ENCODE measurements around the gene ZBTB3.

Gene ZBTB3

DNA sequence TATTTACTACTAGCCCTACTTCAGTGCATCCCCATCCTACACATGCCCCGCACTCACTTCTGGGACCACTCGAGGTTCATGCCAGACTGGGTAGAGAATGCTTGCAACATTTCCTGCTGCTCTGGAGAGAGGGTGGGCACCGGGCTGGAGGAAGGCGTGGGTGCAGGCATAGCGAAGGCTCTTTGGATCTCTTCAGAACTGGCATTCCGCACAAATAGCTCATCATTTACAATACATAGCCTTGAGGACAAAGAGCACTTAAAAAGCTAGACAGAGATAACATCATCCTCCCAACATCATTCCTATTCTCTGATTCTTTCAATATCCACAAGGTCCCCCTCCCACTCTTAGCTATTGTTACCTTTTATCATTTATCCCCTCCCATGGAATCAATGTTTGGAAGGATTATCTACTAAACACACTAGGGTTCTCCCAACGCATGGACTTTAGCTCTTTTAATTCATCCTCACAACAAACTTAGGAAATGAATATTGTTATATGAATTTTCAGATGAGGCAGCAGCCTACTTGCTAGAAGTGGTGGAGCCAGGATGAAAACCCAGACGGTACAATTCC, 40.3 kb upstream of the ZBTB3 start:
- Histone ChIP-seq H3K4me3 (IDR thresholded peaks at IDR 0.05; ENCODE audit: insufficient read depth, low read depth, low read length) (no peak overlapping the region), H3K79me2 (ENCODE audit: insufficient read depth, low read depth) (peaks cover 23% of the 10 kb centered on the region; the same call in 1 of the 2 replicates), H3K9ac (no peak overlapping the region), H2AFZ (ENCODE audit: low read depth) (no peak overlapping the region), H3K27me3 (ENCODE audit: insufficient read depth, low read depth) (no peaks in the 10 kb centered on the region), H3K27ac (no peak overlapping the region), H3K36me3 (ENCODE audit: insufficient read depth) (no peaks in the 10 kb centered on the region; the same call in 1 of the 2 replicates), H3K4me2 (no peak overlapping the region), H4K20me1 (ENCODE audit: insufficient read depth) (no peaks in the 10 kb centered on the region), H3K4me1 (ENCODE audit: low read depth, poor library complexity, severe bottlenecking) (peaks cover 15% of the 10 kb centered on the region)
- TF ChIP-seq, protein P1, sequence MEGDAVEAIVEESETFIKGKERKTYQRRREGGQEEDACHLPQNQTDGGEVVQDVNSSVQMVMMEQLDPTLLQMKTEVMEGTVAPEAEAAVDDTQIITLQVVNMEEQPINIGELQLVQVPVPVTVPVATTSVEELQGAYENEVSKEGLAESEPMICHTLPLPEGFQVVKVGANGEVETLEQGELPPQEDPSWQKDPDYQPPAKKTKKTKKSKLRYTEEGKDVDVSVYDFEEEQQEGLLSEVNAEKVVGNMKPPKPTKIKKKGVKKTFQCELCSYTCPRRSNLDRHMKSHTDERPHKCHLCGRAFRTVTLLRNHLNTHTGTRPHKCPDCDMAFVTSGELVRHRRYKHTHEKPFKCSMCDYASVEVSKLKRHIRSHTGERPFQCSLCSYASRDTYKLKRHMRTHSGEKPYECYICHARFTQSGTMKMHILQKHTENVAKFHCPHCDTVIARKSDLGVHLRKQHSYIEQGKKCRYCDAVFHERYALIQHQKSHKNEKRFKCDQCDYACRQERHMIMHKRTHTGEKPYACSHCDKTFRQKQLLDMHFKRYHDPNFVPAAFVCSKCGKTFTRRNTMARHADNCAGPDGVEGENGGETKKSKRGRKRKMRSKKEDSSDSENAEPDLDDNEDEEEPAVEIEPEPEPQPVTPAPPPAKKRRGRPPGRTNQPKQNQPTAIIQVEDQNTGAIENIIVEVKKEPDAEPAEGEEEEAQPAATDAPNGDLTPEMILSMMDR (conservative IDR thresholded peaks at IDR 0.05; ENCODE audit: low read depth, low read length): no peak

DNA sequence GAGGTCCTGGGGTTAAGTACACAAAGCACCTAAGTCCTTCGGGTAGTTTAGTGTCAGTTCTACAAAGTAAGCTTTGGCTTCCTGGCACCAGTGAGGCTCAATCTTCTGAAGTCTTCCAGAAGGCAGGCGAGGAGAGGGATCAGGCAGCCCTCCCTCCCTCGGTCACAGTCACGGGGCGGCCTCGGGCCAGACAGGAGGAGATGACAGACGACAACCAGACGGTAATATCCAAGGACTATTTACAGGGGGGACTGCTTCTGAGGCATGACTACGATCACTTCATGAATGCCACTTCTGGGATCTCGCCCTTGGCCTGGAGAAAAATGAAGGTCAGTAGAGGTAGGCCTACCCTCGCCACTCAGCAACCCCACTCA, 38.2 kb upstream of the ZBTB3 start:
- H3K27ac ChIP-seq: peak overlapping the region; percentile 43; the same call in 1 of the 2 replicates
- TF ChIP-seq, protein P1 (conservative IDR thresholded peaks at IDR 0.05; ENCODE audit: low read depth, low read length): 0 out of 2 replicates have a peak, but pooled peaks have one; percentile 3

DNA sequence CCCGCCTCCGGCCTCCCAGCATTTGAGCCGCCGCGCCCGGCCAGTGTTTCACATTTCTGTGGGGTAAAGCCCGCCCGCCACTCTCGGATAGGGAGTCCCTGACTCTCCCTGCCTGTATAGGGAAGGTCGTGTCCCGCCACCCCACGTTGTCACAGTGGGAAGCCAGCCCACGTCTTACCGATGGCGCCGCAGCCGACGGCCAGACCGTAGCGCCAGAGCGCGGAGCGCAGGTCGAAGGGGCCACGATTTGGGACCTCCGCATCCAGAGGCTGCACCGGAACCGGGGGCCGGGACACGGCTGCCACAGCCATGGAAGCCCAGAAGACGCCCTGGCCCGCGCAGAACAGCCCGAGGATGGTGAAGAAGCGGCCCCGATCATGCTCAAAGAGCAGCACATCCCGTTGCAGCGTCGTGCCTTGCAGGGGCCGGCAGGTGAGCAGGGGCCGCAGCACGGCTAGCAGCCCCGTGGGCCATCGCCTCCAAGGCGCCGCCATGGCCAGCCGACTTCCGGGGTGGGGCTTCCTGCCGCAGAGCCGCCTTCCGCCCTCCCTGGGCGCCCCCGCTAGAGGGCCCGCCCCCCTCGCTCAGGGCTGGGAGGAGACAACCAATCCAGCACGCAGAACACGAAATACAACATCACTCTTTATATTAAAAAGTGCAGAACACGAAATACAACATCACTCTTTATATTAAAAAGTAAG, 37.7 kb upstream of the ZBTB3 start, which contains the start of gene TMEM223:
TMEM223 (minus strand) TSS at position 506 of the 701 bp plus-strand sequence; CDS start at position 494, 12 bp downstream.
- Histone ChIP-seq H3K79me2 (ENCODE audit: insufficient read depth, low read depth) (peaks cover 46% of the 10 kb centered on the region), H3K4me2 (peak within 1 kb of the TSS; percentile 88), H4K20me1 (ENCODE audit: insufficient read depth) (no peaks in the 10 kb centered on the region), H3K27ac (peak within 1 kb of the TSS; percentile 43), H3K27me3 (ENCODE audit: insufficient read depth, low read depth) (no peaks in the 10 kb centered on the region), H3K36me3 (ENCODE audit: insufficient read depth) (no peaks in the 10 kb centered on the region; the same call in 1 of the 2 replicates), H3K4me1 (ENCODE audit: low read depth, poor library complexity, severe bottlenecking) (peaks cover 26% of the 10 kb centered on the region), H2AFZ (ENCODE audit: low read depth) (peak within 1 kb of the TSS; percentile 55), H3K4me3 (IDR thresholded peaks at IDR 0.05; ENCODE audit: insufficient read depth, low read depth, low read length) (peak within 1 kb of the TSS; percentile 48), H3K9ac (peak within 1 kb of the TSS; percentile 68)
- TF ChIP-seq, protein P1 (conservative IDR thresholded peaks at IDR 0.05; ENCODE audit: low read depth, low read length): 0 out of 2 replicates have a peak, but pooled peaks have one; percentile 20

More for the DNA sequence above, 38.2 kb upstream of the ZBTB3 start:
- Histone ChIP-seq H3K4me1 (ENCODE audit: low read depth, poor library complexity, severe bottlenecking) (peaks cover 26% of the 10 kb centered on the region), H3K9ac (no peak overlapping the region), H4K20me1 (ENCODE audit: insufficient read depth) (no peaks in the 10 kb centered on the region), H3K79me2 (ENCODE audit: insufficient read depth, low read depth) (peaks cover 44% of the 10 kb centered on the region), H3K36me3 (ENCODE audit: insufficient read depth) (no peaks in the 10 kb centered on the region; the same call in 1 of the 2 replicates), H3K4me3 (IDR thresholded peaks at IDR 0.05; ENCODE audit: insufficient read depth, low read depth, low read length) (peak overlapping the region; percentile 48), H3K27me3 (ENCODE audit: insufficient read depth, low read depth) (no peaks in the 10 kb centered on the region), H2AFZ (ENCODE audit: low read depth) (no peak overlapping the region; the same call in 1 of the 2 replicates), H3K4me2 (peak overlapping the region; percentile 88)

DNA sequence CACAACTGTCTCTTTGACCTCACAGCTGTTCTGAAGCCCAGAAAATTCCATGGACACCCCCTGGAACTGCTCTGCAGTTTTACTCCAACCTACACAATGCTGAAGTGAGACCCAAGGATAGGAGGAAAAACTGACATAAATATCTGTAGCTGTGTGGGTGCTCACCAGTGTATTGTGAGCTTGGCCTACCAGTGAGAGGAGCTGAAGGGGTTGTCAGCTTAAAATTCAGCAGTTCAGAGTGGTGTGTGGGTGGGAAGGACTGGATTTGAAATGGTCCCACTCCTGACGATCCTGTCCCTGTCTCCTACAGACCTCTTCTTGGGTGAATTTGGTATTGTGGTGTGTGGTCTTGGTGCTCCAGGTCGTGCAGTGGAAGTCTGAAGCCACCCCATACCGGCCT, 35.6 kb upstream of the ZBTB3 start:
- peaks cover 46% of the 10 kb centered on the region for H3K79me2 ChIP-seq (ENCODE audit: insufficient read depth, low read depth)
- H3K27me3 ChIP-seq (ENCODE audit: insufficient read depth, low read depth): no peaks in the 10 kb centered on the region
- H3K9ac ChIP-seq: no peak overlapping the region
- H3K4me1 ChIP-seq (ENCODE audit: low read depth, poor library complexity, severe bottlenecking): peaks cover 36% of the 10 kb centered on the region
- no peak overlapping the region for H3K27ac ChIP-seq
- no peak overlapping the region for H2AFZ ChIP-seq (ENCODE audit: low read depth)
- no peaks in the 10 kb centered on the region for H4K20me1 ChIP-seq (ENCODE audit: insufficient read depth)
- H3K4me2 ChIP-seq: no peak overlapping the region
- H3K4me3 ChIP-seq (IDR thresholded peaks at IDR 0.05; ENCODE audit: insufficient read depth, low read depth, low read length): no peak overlapping the region
- TF ChIP-seq, protein P1 (conservative IDR thresholded peaks at IDR 0.05; ENCODE audit: low read depth, low read length): no peak
- no peaks in the 10 kb centered on the region for H3K36me3 ChIP-seq (ENCODE audit: insufficient read depth)

Data from KMS-11 (cell line).